ENCODE measurements around the gene SORBS2.

GRCh38 chr4:185845966-185846365 lies 34.0 kb upstream of the SORBS2 start:
- no peak for TF ChIP-seq CTCF (IDR thresholded peaks at IDR 0.05)
- no peak for TF ChIP-seq POLR2A (IDR thresholded peaks at IDR 0.05; ENCODE audit: low read depth)
- TF ChIP-seq EP300 (IDR thresholded peaks at IDR 0.05): no peak
- no peak for TF ChIP-seq POLR2AphosphoS5 (IDR thresholded peaks at IDR 0.05)
